NCI-H69 (cell line): ENCODE results near the gene PADI2.

Experiments used
- DNase-seq: peaks from one replicate; lab custom pipeline; 2025; lab: John Stamatoyannopoulos, UW

Gene PADI2

GRCh38 chr1:17139637-17140036, 20.4 kb upstream of the PADI2 start:
- DNase-seq: no peak

- DNase-seq: no peak
Measured at GRCh38 chr1:17137441-17137840, 18.2 kb upstream of the PADI2 start.

GRCh38 chr1:17136936-17137335, 17.7 kb upstream of the PADI2 start:
- no peak for DNase-seq

GRCh38 chr1:17136145-17136544, 16.9 kb upstream of the PADI2 start:
- DNase-seq: no peak

GRCh38 chr1:17135530-17135929, 16.3 kb upstream of the PADI2 start:
- DNase-seq: peak; percentile 41

- DNase-seq: no peak
Measured at GRCh38 chr1:17134724-17135123, 15.5 kb upstream of the PADI2 start.

GRCh38 chr1:17134034-17134433, 14.8 kb upstream of the PADI2 start:
- DNase-seq: peak; percentile 70

GRCh38 chr1:17130138-17130635, 10.9 kb upstream of the PADI2 start:
- no peak for DNase-seq

- peak; percentile 48 for DNase-seq
Measured at GRCh38 chr1:17128361-17128760, 9.1 kb upstream of the PADI2 start.

GRCh38 chr1:17125756-17126237, 6.5 kb upstream of the PADI2 start:
- DNase-seq: peak; percentile 69

GRCh38 chr1:17123196-17124045, 4.2 kb upstream of the PADI2 start:
- DNase-seq: no peak

- peak; percentile 67 for DNase-seq
Measured at GRCh38 chr1:17122521-17123164, 3.4 kb upstream of the PADI2 start.

GRCh38 chr1:17121881-17122280, 2.6 kb upstream of the PADI2 start:
- no peak for DNase-seq

GRCh38 chr1:17120962-17121837, 1.9 kb upstream of the PADI2 start:
- no peak for DNase-seq

- DNase-seq: no peak
Measured at GRCh38 chr1:17120481-17120877, 1.2 kb upstream of the PADI2 start.

GRCh38 chr1:17119773-17120480, 676 bp upstream of the PADI2 start:
- DNase-seq: no peak

- no peak for DNase-seq
Measured at GRCh38 chr1:17118706-17119075, 560 bp downstream of the PADI2 start.

GRCh38 chr1:17118268-17118667, 983 bp downstream of the PADI2 start:
- DNase-seq: no peak

GRCh38 chr1:17117451-17118265, 1.6 kb downstream of the PADI2 start:
- DNase-seq: peak; percentile 31

GRCh38 chr1:17116643-17117042, 2.6 kb downstream of the PADI2 start:
- no peak for DNase-seq

GRCh38 chr1:17113963-17114362, 5.3 kb downstream of the PADI2 start:
- DNase-seq: no peak
